ENCODE results near the gene ERCC2.

Gene ERCC2

GRCh38 chr19:45418802-45419201 lies 48.4 kb upstream of the ERCC2 start:
- no peaks in the 10 kb centered on the region for H3K79me2 ChIP-seq (ENCODE audit: insufficient read depth, low read length)
- TF ChIP-seq EZH2phosphoT487 (conservative IDR thresholded peaks at IDR 0.05; ENCODE audit: low read length) (no peak), CTCF (IDR thresholded peaks at IDR 0.05; ENCODE audit: insufficient read depth, low read length, poor library complexity, severe bottlenecking) (no peak)
- H3K9me2 ChIP-seq (replicated peaks; ENCODE audit: insufficient read depth, low read length), result no peaks in the 10 kb centered on the region
- H3K4me2 ChIP-seq (ENCODE audit: low read depth, low read length, poor library complexity, severe bottlenecking), result peak overlapping the region; percentile 40
- H3K27me3 ChIP-seq (ENCODE audit: low read length), result no peaks in the 10 kb centered on the region
- no peak overlapping the region for H2AFZ ChIP-seq (ENCODE audit: low read depth, low read length, severe bottlenecking)
- H3K36me3 ChIP-seq (ENCODE audit: low read length), result no peaks in the 10 kb centered on the region
- no peak overlapping the region for H3K4me3 ChIP-seq (ENCODE audit: insufficient read depth, low read length, poor library complexity, severe bottlenecking)
- no peaks in the 10 kb centered on the region for H3K9me3 ChIP-seq (ENCODE audit: insufficient read depth, low read length)
- H4K20me1 ChIP-seq (ENCODE audit: low read depth, low read length), result no peaks in the 10 kb centered on the region
- H3F3A ChIP-seq (ENCODE audit: insufficient read depth), result peaks cover 5% of the 10 kb centered on the region
- H3K9ac ChIP-seq (ENCODE audit: low read length), result peak overlapping the region; percentile 42; the same call in 1 of the 2 replicates
- H3K27ac ChIP-seq (ENCODE audit: low read depth, low read length), result peak overlapping the region; percentile 75

- no peaks in the 10 kb centered on the region for H3K9me3 ChIP-seq (ENCODE audit: insufficient read depth, low read length)
- no peak overlapping the region for H3K4me2 ChIP-seq (ENCODE audit: low read depth, low read length, poor library complexity, severe bottlenecking)
- no peaks in the 10 kb centered on the region for H3K9me2 ChIP-seq (replicated peaks; ENCODE audit: insufficient read depth, low read length)
- H3K9ac ChIP-seq (ENCODE audit: low read length), result no peak overlapping the region
- no peaks in the 10 kb centered on the region for H3F3A ChIP-seq (ENCODE audit: insufficient read depth)
- no peak for TF ChIP-seq CTCF (IDR thresholded peaks at IDR 0.05; ENCODE audit: insufficient read depth, low read length, poor library complexity, severe bottlenecking)
- TF ChIP-seq EZH2phosphoT487 (conservative IDR thresholded peaks at IDR 0.05; ENCODE audit: low read length), result no peak
- H3K79me2 ChIP-seq (ENCODE audit: insufficient read depth, low read length), result no peaks in the 10 kb centered on the region
- no peak overlapping the region for H3K4me3 ChIP-seq (ENCODE audit: insufficient read depth, low read length, poor library complexity, severe bottlenecking)
- no peaks in the 10 kb centered on the region for H3K27me3 ChIP-seq (ENCODE audit: low read length)
- H3K36me3 ChIP-seq (ENCODE audit: low read length), result no peaks in the 10 kb centered on the region
- no peak overlapping the region for H2AFZ ChIP-seq (ENCODE audit: low read depth, low read length, severe bottlenecking)
- H4K20me1 ChIP-seq (ENCODE audit: low read depth, low read length), result no peaks in the 10 kb centered on the region
- no peak overlapping the region for H3K27ac ChIP-seq (ENCODE audit: low read depth, low read length)
Observed at GRCh38 chr19:45417151-45417550, 46.8 kb upstream of the ERCC2 start.

GRCh38 chr19:45414468-45414867 lies 44.1 kb upstream of the ERCC2 start:
- Histone ChIP-seq H4K20me1 (ENCODE audit: low read depth, low read length) (no peaks in the 10 kb centered on the region), H2AFZ (ENCODE audit: low read depth, low read length, severe bottlenecking) (no peak overlapping the region), H3K79me2 (ENCODE audit: insufficient read depth, low read length) (no peaks in the 10 kb centered on the region), H3K9me3 (ENCODE audit: insufficient read depth, low read length) (no peaks in the 10 kb centered on the region), H3K9me2 (replicated peaks; ENCODE audit: insufficient read depth, low read length) (no peaks in the 10 kb centered on the region), H3K4me2 (ENCODE audit: low read depth, low read length, poor library complexity, severe bottlenecking) (no peak overlapping the region), H3F3A (ENCODE audit: insufficient read depth) (no peaks in the 10 kb centered on the region), H3K9ac (ENCODE audit: low read length) (no peak overlapping the region), H3K4me3 (ENCODE audit: insufficient read depth, low read length, poor library complexity, severe bottlenecking) (no peak overlapping the region), H3K27me3 (ENCODE audit: low read length) (no peaks in the 10 kb centered on the region), H3K36me3 (ENCODE audit: low read length) (no peaks in the 10 kb centered on the region), H3K27ac (ENCODE audit: low read depth, low read length) (no peak overlapping the region)
- no peak for TF ChIP-seq EZH2phosphoT487 (conservative IDR thresholded peaks at IDR 0.05; ENCODE audit: low read length)
- no peak for TF ChIP-seq CTCF (IDR thresholded peaks at IDR 0.05; ENCODE audit: insufficient read depth, low read length, poor library complexity, severe bottlenecking)
